Astrocyte (in vitro differentiated cells and primary cell): ENCODE measurements around the gene ENO3.

Experiments
- EZH2 ChIP-seq: IDR thresholded peaks from 2 replicates; pipeline ENCODE4 v1.6.1; 2012; ENCODE audit warnings: mild to moderate bottlenecking, low read length, inconsistent platforms; ENCODE audit not compliant: insufficient read depth
- TF ChIP-seq, protein P1 (sequence below): IDR thresholded peaks from 2 replicates; pipeline ENCODE4 v1.5.1; 2011; ENCODE audit warnings: low read depth, mild to moderate bottlenecking, inconsistent platforms, low read length, moderate library complexity; ENCODE audit not compliant: insufficient read depth

GRCh38 chr17:4942760-4943508, 8.0 kb upstream of the ENO3 start:
- TF ChIP-seq, protein P1, sequence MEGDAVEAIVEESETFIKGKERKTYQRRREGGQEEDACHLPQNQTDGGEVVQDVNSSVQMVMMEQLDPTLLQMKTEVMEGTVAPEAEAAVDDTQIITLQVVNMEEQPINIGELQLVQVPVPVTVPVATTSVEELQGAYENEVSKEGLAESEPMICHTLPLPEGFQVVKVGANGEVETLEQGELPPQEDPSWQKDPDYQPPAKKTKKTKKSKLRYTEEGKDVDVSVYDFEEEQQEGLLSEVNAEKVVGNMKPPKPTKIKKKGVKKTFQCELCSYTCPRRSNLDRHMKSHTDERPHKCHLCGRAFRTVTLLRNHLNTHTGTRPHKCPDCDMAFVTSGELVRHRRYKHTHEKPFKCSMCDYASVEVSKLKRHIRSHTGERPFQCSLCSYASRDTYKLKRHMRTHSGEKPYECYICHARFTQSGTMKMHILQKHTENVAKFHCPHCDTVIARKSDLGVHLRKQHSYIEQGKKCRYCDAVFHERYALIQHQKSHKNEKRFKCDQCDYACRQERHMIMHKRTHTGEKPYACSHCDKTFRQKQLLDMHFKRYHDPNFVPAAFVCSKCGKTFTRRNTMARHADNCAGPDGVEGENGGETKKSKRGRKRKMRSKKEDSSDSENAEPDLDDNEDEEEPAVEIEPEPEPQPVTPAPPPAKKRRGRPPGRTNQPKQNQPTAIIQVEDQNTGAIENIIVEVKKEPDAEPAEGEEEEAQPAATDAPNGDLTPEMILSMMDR: no peak
- no peak for TF ChIP-seq EZH2
